CD4-positive, alpha-beta T cell (primary cell): ENCODE results near the gene WRNIP1. TPM values are rescaled to one million over a fixed set of nuclear protein-coding genes. Genes with fewer than 3 reads are reported as not detected.

ENCODE experiments used
- ATAC-seq: fragments of 200-7000 bp; cut with Tn5 transposase; one replicate; pipeline ENCODE4 v1.10.0; 2022; ENCODE audit warnings: mild to moderate bottlenecking; ENCODE audit not compliant: poor library complexity
- CTCF ChIA-PET: fragments of 350-600 bp; sonication (Branson Sonifier 250); formaldehyde crosslinking; loops from one replicate; lab custom pipeline; 2021; ENCODE audit warnings: antibody characterized with exemption, inconsistent platforms; lab: Charles Lee
- POLR2A ChIA-PET: fragments of 350-600 bp; sonication (Branson Sonifier 250); formaldehyde crosslinking; loops from one replicate; lab custom pipeline; 2021; ENCODE audit warnings: antibody characterized with exemption, inconsistent platforms; lab: Charles Lee
- DNase-seq, 14 experiments: peaks; one replicate each; pipeline ENCODE4 v3.0.0-alpha.2; 2013 to 2020; ENCODE audit warnings: mixed read lengths in 2 of 14
- H3K27ac ChIP-seq, 2 donors: one replicate each; pipeline versions ENCODE4 v1.5.1 to v1.7.0; 2013; ENCODE audit warnings: low read length in 2 of 2, low read depth in 1 of 2, mild to moderate bottlenecking in 1 of 2
- H3K27me3 ChIP-seq, 2 experiments: 1 replicate in 1 of 2; 2 replicates in 1 of 2; pipeline versions ENCODE4 v1.6.1 to v1.7.0; 2013; ENCODE audit warnings: low read length in 2 of 2, control low read depth in 1 of 2, mild to moderate bottlenecking in 1 of 2, moderate library complexity in 1 of 2; ENCODE audit not compliant: insufficient read depth in 2 of 2, control insufficient read depth in 1 of 2
- H3K36me3 ChIP-seq: one replicate; pipeline ENCODE4 v1.6.1; 2013; ENCODE audit warnings: low read length, control low read depth; ENCODE audit not compliant: insufficient read depth
- H3K4me1 ChIP-seq: one replicate; pipeline ENCODE4 v1.6.1; 2013; ENCODE audit warnings: low read length, control low read depth; ENCODE audit not compliant: insufficient read depth
- H3K4me3 ChIP-seq: one replicate; pipeline ENCODE4 v1.5.1; 2013; ENCODE audit warnings: mild to moderate bottlenecking, low read length, moderate library complexity
- H3K9me3 ChIP-seq, 2 experiments: 1 replicate in 1 of 2; 2 replicates in 1 of 2; pipeline versions ENCODE4 v1.6.1 to v1.7.0; 2013; ENCODE audit warnings: low read length in 2 of 2, mild to moderate bottlenecking in 2 of 2, control low read depth in 1 of 2, moderate library complexity in 1 of 2; ENCODE audit not compliant: control insufficient read depth in 1 of 2, insufficient read depth in 1 of 2
- H3K27ac Mint-ChIP-seq: one replicate; pipeline ENCODE4 v1.8.0; 2020; ENCODE audit warnings: mixed read lengths
- H3K27me3 Mint-ChIP-seq: one replicate; pipeline ENCODE4 v1.8.0; 2021; ENCODE audit warnings: mixed read lengths
- H3K36me3 Mint-ChIP-seq: one replicate; pipeline ENCODE4 v1.8.0; 2021; ENCODE audit warnings: low read depth, mixed read lengths
- H3K4me1 Mint-ChIP-seq: one replicate; pipeline ENCODE4 v1.8.0; 2021; ENCODE audit warnings: low read depth, mixed read lengths
- H3K4me3 Mint-ChIP-seq: one replicate; pipeline ENCODE4 v1.8.0; 2020; ENCODE audit warnings: mild to moderate bottlenecking, mixed read lengths
- H3K9me3 Mint-ChIP-seq: one replicate; pipeline ENCODE4 v1.8.0; 2020; ENCODE audit warnings: mixed read lengths
- CTCF ChIP-seq: fragments of 200-600 bp; IDR thresholded peaks from one replicate; pipeline ENCODE4 v1.8.0; 2022; ENCODE audit warnings: antibody characterized with exemption, mild to moderate bottlenecking
- intact Hi-C, 2 experiments: fragments of 100-400 bp; cut with DNase I in 1 of 2; cut with micrococcal nuclease in 1 of 2; formaldehyde crosslinking; loops; one replicate each; pipeline versions ENCODE4 v1.15.1 to v1.9.0; 2023 to 2025; cut with DNase I, micrococcal nuclease
- total RNA-seq, 174 experiments: library from RNA in 2 of 174; stranded (reverse) in 2 of 174; gene quantifications; one replicate each; pipeline ENCODE4 v1.2.3 and lab custom pipeline; 2021 to 2026

WRNIP1 gene
- total RNA-seq, 2 experiments from 2014 or later, result 22.4 to 25.2 TPM

- DNase-seq (no peak), ATAC-seq (no peak)
- H3K4me1 Mint-ChIP-seq, result peaks cover 48% of the 10 kb centered on the region
- H3K36me3 ChIP-seq, result peaks cover 59% of the 10 kb centered on the region
- POLR2A ChIA-PET, result no interaction called here
- no peak overlapping the region for H3K27ac ChIP-seq
- H3K27ac Mint-ChIP-seq, result no peak overlapping the region
- H3K4me3 ChIP-seq, result no peak overlapping the region
- no peaks in the 10 kb centered on the region for H3K27me3 ChIP-seq
- no peak for TF ChIP-seq CTCF
- no peaks in the 10 kb centered on the region for H3K27me3 Mint-ChIP-seq
- peaks cover 12% of the 10 kb centered on the region for H3K4me1 ChIP-seq
- H3K36me3 Mint-ChIP-seq, result peaks cover 92% of the 10 kb centered on the region
- CTCF ChIA-PET, result interaction anchor here (2.0 kb wide), 1 partner anchor 9 kb away, joined by 4 read pairs; no protein-coding TSS in a partner anchor
- H3K4me3 Mint-ChIP-seq, result no peak overlapping the region
- intact Hi-C loops, result no loop called here
- H3K9me3 ChIP-seq, result no peaks in the 10 kb centered on the region
- no peaks in the 10 kb centered on the region for H3K9me3 Mint-ChIP-seq
Measured at GRCh38 chr6:2781685-2782355, 16.6 kb downstream of the WRNIP1 start.

- no peak overlapping the region for H3K4me3 Mint-ChIP-seq
- ATAC-seq, result no peak
Measured at GRCh38 chr6:2782356-2782708, 17.1 kb downstream of the WRNIP1 start.

GRCh38 chr6:2782825-2783187 is 17.6 kb downstream of the WRNIP1 start:
- ChIA-PET POLR2A (interaction anchor here (1.4 kb wide), 1 partner anchor 16 kb away, joined by 5 read pairs; no protein-coding TSS in a partner anchor), CTCF (interaction anchor here (2.0 kb wide), 1 partner anchor 8 kb away, joined by 4 read pairs; no protein-coding TSS in a partner anchor)
- no peaks in the 10 kb centered on the region for H3K9me3 ChIP-seq
- Mint-ChIP-seq H3K4me3 (no peak overlapping the region), H3K9me3 (no peaks in the 10 kb centered on the region), H3K27me3 (no peaks in the 10 kb centered on the region), H3K27ac (no peak overlapping the region), H3K4me1 (peaks cover 40% of the 10 kb centered on the region), H3K36me3 (peaks cover 96% of the 10 kb centered on the region)
- intact Hi-C loops, result no loop called here
- no peak for TF ChIP-seq CTCF
- no peak overlapping the region for H3K27ac ChIP-seq
- H3K36me3 ChIP-seq, result peaks cover 60% of the 10 kb centered on the region
- ATAC-seq (no peak), DNase-seq (no peak)
- no peaks in the 10 kb centered on the region for H3K27me3 ChIP-seq
- no peak overlapping the region for H3K4me3 ChIP-seq
- peaks cover 5% of the 10 kb centered on the region for H3K4me1 ChIP-seq

More at GRCh38 chr6:2782356-2782708, 17.1 kb downstream of the WRNIP1 start:
- ChIA-PET POLR2A (no interaction called here), CTCF (interaction anchor here (2.0 kb wide), 1 partner anchor 9 kb away, joined by 4 read pairs; no protein-coding TSS in a partner anchor)
- peaks cover 96% of the 10 kb centered on the region for H3K36me3 Mint-ChIP-seq
- H3K9me3 ChIP-seq, result no peaks in the 10 kb centered on the region
- H3K27me3 ChIP-seq, result no peaks in the 10 kb centered on the region
- no peaks in the 10 kb centered on the region for H3K27me3 Mint-ChIP-seq
- no peak overlapping the region for H3K27ac Mint-ChIP-seq
- no peak overlapping the region for H3K27ac ChIP-seq
- intact Hi-C loops, result no loop called here
- peaks cover 10% of the 10 kb centered on the region for H3K4me1 ChIP-seq
- no peak for DNase-seq
- H3K4me1 Mint-ChIP-seq, result peaks cover 45% of the 10 kb centered on the region
- peaks cover 59% of the 10 kb centered on the region for H3K36me3 ChIP-seq
- no peaks in the 10 kb centered on the region for H3K9me3 Mint-ChIP-seq
- H3K4me3 ChIP-seq, result no peak overlapping the region
- TF ChIP-seq CTCF, result no peak
